HepG2 (cell line): ENCODE data around the gene DOK4. TPM values are rescaled to one million over a fixed set of nuclear protein-coding genes. Genes with fewer than 3 reads are reported as not detected.

ENCODE experiments used
- ATAC-seq: fragments of 200-7000 bp; cut with Tn5 transposase; 3 replicates; pipeline ENCODE4 v1.9.1; 2020; ENCODE audit warnings: mild to moderate bottlenecking, moderate library complexity
- BruUV-seq: library from RNA; stranded (reverse); fragments of 400-500 nt; replicated peaks from 2 replicates; lab custom pipeline; 2021; lab: Mats Ljungman, UMichigan
- CTCF ChIA-PET: fragments of 300-600 bp; formaldehyde crosslinking; extraction: SDS; loops from one replicate; lab custom pipeline; 2021; ENCODE audit warnings: low total read pairs, inconsistent platforms, low intra/inter-chr PET ratio; lab: Yijun Ruan, JAX
- POLR2A ChIA-PET: fragments of 350-600 bp; sonication (Branson Sonifier 250); formaldehyde crosslinking; loops from one replicate; lab custom pipeline; 2020; ENCODE audit warnings: antibody characterized with exemption, inconsistent platforms; lab: Yijun Ruan, JAX
- DNase-seq: peaks from one replicate; pipeline ENCODE4 v3.0.0-alpha.2; 2015; ENCODE audit warnings: low spot score
- FAIRE-seq: peaks from 3 replicates; lab custom pipeline; 2011; peaks lifted over from hg19 to GRCh38; lab: Jason Lieb, UNC
- H2AFZ ChIP-seq: one replicate; pipeline ENCODE4 v1.6.1; 2011; ENCODE audit warnings: low read length, inconsistent platforms
- H3K27ac ChIP-seq: fragments of 300-600 bp; 3 replicates; pipeline ENCODE4 v1.8.0; 2011; ENCODE audit warnings: mixed run types, mild to moderate bottlenecking, mixed read lengths, low read length, inconsistent platforms; ENCODE audit not compliant: insufficient read depth; ENCODE audit errors: extremely low read length
- H3K27me3 ChIP-seq, 2 experiments: fragments of 200-600 bp in 1 of 2; 2 replicates in 1 of 2; 3 replicates in 1 of 2; pipeline versions ENCODE4 v1.6.0 to v1.8.0; 2011; ENCODE audit warnings: low read length in 2 of 2, mild to moderate bottlenecking in 2 of 2, moderate library complexity in 2 of 2, inconsistent platforms in 1 of 2; ENCODE audit not compliant: insufficient read depth in 2 of 2, control insufficient read depth in 1 of 2
- H3K36me3 ChIP-seq, 2 experiments: fragments of 200-600 bp in 1 of 2; replicated peaks in 1 of 2; 2 replicates in 1 of 2; 3 replicates in 1 of 2; pipeline versions ENCODE4 v1.5.1 to v1.8.0; 2011; ENCODE audit warnings: low read length in 2 of 2, inconsistent platforms in 1 of 2; ENCODE audit not compliant: insufficient read depth in 2 of 2, control insufficient read depth in 1 of 2
- H3K4me1 ChIP-seq: 2 replicates; pipeline ENCODE4 v1.5.1; 2012; ENCODE audit warnings: low read length, inconsistent platforms; ENCODE audit not compliant: insufficient read depth
- H3K4me2 ChIP-seq: 2 replicates; pipeline ENCODE4 v1.6.0; 2011; ENCODE audit warnings: low read depth, low read length, inconsistent platforms
- H3K4me3 ChIP-seq, 3 experiments: fragments of 200-600 bp in 1 of 3; sonication (generic), shearing (Covaris generic) in 1 of 3; replicated peaks in 1 of 3; 2 replicates each; pipeline ENCODE4 v1.5.1; 2011 to 2016; ENCODE audit warnings: low read length in 3 of 3, inconsistent platforms in 2 of 3, low read depth in 2 of 3, mild to moderate bottlenecking in 2 of 3, control low read depth in 1 of 3, mixed read lengths in 1 of 3; ENCODE audit not compliant: insufficient read depth in 1 of 3
- H3K79me2 ChIP-seq: one replicate; pipeline ENCODE4 v1.6.1; 2011; ENCODE audit warnings: low read length, inconsistent platforms; ENCODE audit not compliant: insufficient read depth
- H3K9ac ChIP-seq: 2 replicates; pipeline ENCODE4 v1.6.0; 2011; ENCODE audit warnings: mild to moderate bottlenecking, low read depth, low read length, inconsistent platforms; ENCODE audit not compliant: insufficient read depth
- H3K9me3 ChIP-seq: 2 replicates; pipeline ENCODE4 v1.5.1; 2012; ENCODE audit warnings: mild to moderate bottlenecking, low read length
- H4K20me1 ChIP-seq: 2 replicates; pipeline ENCODE4 v1.6.0; 2011; ENCODE audit warnings: inconsistent platforms, mild to moderate bottlenecking, low read length, moderate library complexity; ENCODE audit not compliant: insufficient read depth
- ATRX ChIP-seq: sonication (generic); formaldehyde crosslinking; IDR thresholded peaks from 2 replicates; pipeline ENCODE4 v1.4.0; 2020; ENCODE audit warnings: missing genetic modification reagents, borderline replicate concordance
- DNMT1 ChIP-seq: sonication (generic); formaldehyde crosslinking; IDR thresholded peaks from 2 replicates; pipeline ENCODE4 v1.5.1; 2020; ENCODE audit warnings: mild to moderate bottlenecking, missing genetic modification reagents
- MAX ChIP-seq: IDR thresholded peaks from 2 replicates; pipeline ENCODE4 v1.6.1; 2012; ENCODE audit warnings: inconsistent platforms
- NFIB ChIP-seq: sonication (generic); formaldehyde crosslinking; IDR thresholded peaks from 2 replicates; pipeline ENCODE4 v1.9.0; 2021; ENCODE audit warnings: missing genetic modification reagents, mild to moderate bottlenecking, borderline replicate concordance
- PAXIP1 ChIP-seq: sonication (generic); formaldehyde crosslinking; conservative IDR thresholded peaks from 2 replicates; pipeline ENCODE4 v1.4.0; 2020; ENCODE audit warnings: mild to moderate bottlenecking, missing genetic modification reagents, moderate library complexity
- POLR2G ChIP-seq: fragments of 200-400 bp; formaldehyde crosslinking; IDR thresholded peaks from 2 replicates; pipeline ENCODE4 v1.6.1; 2018; ENCODE audit warnings: mild to moderate bottlenecking, low read depth, low read length, moderate library complexity
- SIN3B ChIP-seq: fragments of 150-350 bp; IDR thresholded peaks from 2 replicates; pipeline ENCODE4 v1.6.1; 2014; ENCODE audit warnings: low read length
- ZBTB42 ChIP-seq: sonication (generic); formaldehyde crosslinking; IDR thresholded peaks from 2 replicates; pipeline ENCODE4 v1.5.0; 2020; ENCODE audit warnings: mild to moderate bottlenecking, missing genetic modification reagents
- ZBTB49 ChIP-seq: sonication (generic); formaldehyde crosslinking; IDR thresholded peaks from 2 replicates; pipeline ENCODE4 v1.4.0; 2020; ENCODE audit warnings: missing genetic modification reagents, borderline replicate concordance
- ZNF264 ChIP-seq: sonication (generic); formaldehyde crosslinking; IDR thresholded peaks from 2 replicates; pipeline ENCODE4 v1.4.0; 2020; ENCODE audit warnings: missing genetic modification reagents
- ZNF616 ChIP-seq: sonication (generic); formaldehyde crosslinking; IDR thresholded peaks from 2 replicates; pipeline ENCODE4 v1.5.0; 2020; ENCODE audit warnings: low read depth, mild to moderate bottlenecking, missing genetic modification reagents
- ZNF678 ChIP-seq: sonication (generic); formaldehyde crosslinking; IDR thresholded peaks from 2 replicates; pipeline ENCODE4 v1.4.0; 2020; ENCODE audit warnings: mild to moderate bottlenecking, missing genetic modification reagents
- WGBS: methylation state at CpG from one replicate; pipeline ENCODE4 v1.1.6; 2017; ENCODE audit warnings: low lambda C conversion rate; 5-methylcytosine and 5-hydroxymethylcytosine counted together
- in situ Hi-C: cut with HindIII; loops from 2 replicates; pipeline ENCODE4 v1.10.0; 2017; ENCODE audit warnings: low pct_unique_long_range_greater_than_20kb; ENCODE audit not compliant: extremely low pct_ligation_motif_present
- intact Hi-C: fragments of 100-400 bp; cut with micrococcal nuclease; formaldehyde crosslinking; loops from one replicate; pipeline ENCODE4 v1.10.0; 2022; ENCODE audit not compliant: unreplicated experiment
- polyA plus RNA-seq, 8 experiments: library from polyadenylated mRNA; depleted of rRNA in 3 of 8; stranded (reverse) in 7 of 8; unstranded in 1 of 8; fragments of >200 nt; fragmentation: Illumina TruSeq in 4 of 8; extraction: Trizol in 4 of 8; gene quantifications; 2 replicates each; pipeline versions ENCODE4 v1.2.1 to v1.2.3, GENCODE V29; 2011 to 2016; ENCODE audit warnings: low read depth in 4 of 8, missing spikeins in 1 of 8, mixed read lengths in 1 of 8; ENCODE audit not compliant: insufficient read depth in 1 of 8
- total RNA-seq, 5 experiments: library from RNA; depleted of rRNA; stranded (reverse); fragments of >200 nt; fragmentation: Illumina TruSeq; extraction: Trizol; gene quantifications; 2 replicates each; pipeline ENCODE4 v1.2.3, GENCODE V29; 2016; ENCODE audit warnings: low read depth in 1 of 5

Gene DOK4
- total and polyA plus RNA-seq, 2 of the 13 experiments (the other 11 are each of a cell fraction or from before 2014, with no cell fraction given): 52.7 to 70.0 TPM

GRCh38 chr16:57531635-57532265, 45.5 kb upstream of the DOK4 start:
- 40% methylated on average over 8 of the region's 8 CpGs for WGBS
- DNase-seq (no peak), ATAC-seq (no peak), FAIRE-seq (no peak)
- Histone ChIP-seq H3K79me2 (no peaks in the 10 kb centered on the region), H3K4me3 (no peak overlapping the region), H3K27ac (no peak overlapping the region), H3K4me1 (peaks cover 75% of the 10 kb centered on the region), H3K9me3 (no peaks in the 10 kb centered on the region), H3K36me3 (no peaks in the 10 kb centered on the region), H3K27me3 (peaks cover 0 to under 1% of the 10 kb centered on the region in 2 experiments; a peak in 2 of 5 replicates), H3K9ac (no peak overlapping the region), H2AFZ (no peak overlapping the region), H4K20me1 (no peaks in the 10 kb centered on the region), H3K4me2 (no peak overlapping the region)
- BruUV-seq: no TSS peak
- intact Hi-C loops: no loop called here
- in situ Hi-C loops: no loop called here
- ChIA-PET POLR2A (interaction anchor here (1.2 kb wide), 1 partner anchor 48 kb away, joined by 3 read pairs; no protein-coding TSS in a partner anchor), CTCF (no interaction called here)
- TF ChIP-seq NFIB (CRISPR knock-in tag): peak; percentile 66; the same call in 1 of the 2 replicates
- no peak for TF ChIP-seq ATRX (CRISPR knock-in tag)
- TF ChIP-seq MAX: 0 out of 2 replicates have a peak, but pooled peaks have one; percentile 13

GRCh38 chr16:57531253-57531575, 44.9 kb upstream of the DOK4 start:
- intact Hi-C loops: no loop called here
- FAIRE-seq (no peak), ATAC-seq (no peak), DNase-seq (no peak)
- Histone ChIP-seq H3K4me2 (no peak overlapping the region), H3K9me3 (no peaks in the 10 kb centered on the region), H3K36me3 (no peaks in the 10 kb centered on the region), H2AFZ (no peak overlapping the region), H3K79me2 (no peaks in the 10 kb centered on the region), H3K27ac (no peak overlapping the region)
- 64% methylated on average over 3 of the region's 3 CpGs for WGBS
- CTCF ChIA-PET: no interaction called here
- TF ChIP-seq SIN3B: no peak
- TF ChIP-seq POLR2G: no peak
- TF ChIP-seq ZBTB49 (CRISPR knock-in tag): no peak
- TF ChIP-seq DNMT1 (CRISPR knock-in tag): no peak
- no peak for TF ChIP-seq ZBTB42
- no peak for TF ChIP-seq ZNF678 (CRISPR knock-in tag)
- TF ChIP-seq PAXIP1 (CRISPR knock-in tag): no peak
- TF ChIP-seq ZNF616: no peak
- no peak for TF ChIP-seq ZNF264 (CRISPR knock-in tag)
- TF ChIP-seq, all 625 proteins: peak for 0
- BruUV-seq: no TSS peak
- Histone ChIP-seq H3K9ac (no peak overlapping the region), H3K4me3 (no peak overlapping the region), H4K20me1 (no peaks in the 10 kb centered on the region), H3K27me3 (no peaks in the 10 kb centered on the region; a peak in 1 of 5 replicates), H3K4me1 (peaks cover 74% of the 10 kb centered on the region)
- in situ Hi-C loops: no loop called here
- POLR2A ChIA-PET: interaction anchor here (1.2 kb wide), 1 partner anchor 48 kb away, joined by 3 read pairs; no protein-coding TSS in a partner anchor
